Kidney epithelial cell (primary cell): ENCODE results near the gene C22orf15. TPM values are rescaled to one million over a fixed set of nuclear protein-coding genes. Genes with fewer than 3 reads are reported as not detected.

Experiments
- DNase-seq: peaks from one replicate; pipeline ENCODE4 v3.0.0-alpha.2; 2010; ENCODE audit warnings: low read depth
- H3K27me3 ChIP-seq: 2 replicates; pipeline ENCODE4 v1.6.0; 2011; ENCODE audit warnings: low read length; ENCODE audit not compliant: control insufficient read depth, insufficient read depth
- H3K36me3 ChIP-seq: 2 replicates; pipeline ENCODE4 v1.5.1; 2011; ENCODE audit warnings: low read length; ENCODE audit not compliant: control insufficient read depth, insufficient read depth
- H3K4me3 ChIP-seq: 2 replicates; pipeline ENCODE4 v1.5.1; 2011; ENCODE audit warnings: low read depth, mild to moderate bottlenecking, control low read depth, low read length
- total RNA-seq: library from RNA; depleted of rRNA; stranded (reverse); fragments of >200 nt; gene quantifications from 2 replicates; pipeline ENCODE4 v1.2.3, GENCODE V29; 2015
- TF ChIP-seq, protein P1 (sequence below): IDR thresholded peaks from 2 replicates; pipeline ENCODE4 v1.5.1; 2011; ENCODE audit warnings: mild to moderate bottlenecking, moderate library complexity, low read length, control low read depth, inconsistent platforms; ENCODE audit not compliant: insufficient read depth, poor library complexity, severe bottlenecking

The C22orf15 gene
- total RNA-seq, 1 donor from 2014 or later, result not detected

DNA sequence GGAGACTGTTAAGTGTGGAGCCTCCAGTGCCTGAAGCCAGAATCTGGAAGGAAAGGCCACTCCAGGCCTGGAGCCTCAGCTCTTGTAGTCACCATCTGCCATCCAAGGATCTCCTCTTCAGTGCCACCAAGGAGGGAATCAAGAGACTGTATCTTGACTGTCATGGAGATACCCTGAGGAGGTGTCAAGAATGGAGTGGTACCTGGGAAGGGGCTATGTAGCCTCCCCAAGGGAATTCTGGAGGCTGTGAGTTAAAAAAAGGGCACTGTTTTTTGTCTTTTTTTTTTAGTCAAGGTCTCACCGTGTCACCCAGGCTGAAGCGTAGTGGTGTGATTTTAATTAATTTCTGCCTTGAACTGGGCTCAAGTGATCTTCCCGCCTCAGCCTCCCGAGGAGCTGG, 3.2 kb upstream of the C22orf15 start:
- TF ChIP-seq, protein P1, sequence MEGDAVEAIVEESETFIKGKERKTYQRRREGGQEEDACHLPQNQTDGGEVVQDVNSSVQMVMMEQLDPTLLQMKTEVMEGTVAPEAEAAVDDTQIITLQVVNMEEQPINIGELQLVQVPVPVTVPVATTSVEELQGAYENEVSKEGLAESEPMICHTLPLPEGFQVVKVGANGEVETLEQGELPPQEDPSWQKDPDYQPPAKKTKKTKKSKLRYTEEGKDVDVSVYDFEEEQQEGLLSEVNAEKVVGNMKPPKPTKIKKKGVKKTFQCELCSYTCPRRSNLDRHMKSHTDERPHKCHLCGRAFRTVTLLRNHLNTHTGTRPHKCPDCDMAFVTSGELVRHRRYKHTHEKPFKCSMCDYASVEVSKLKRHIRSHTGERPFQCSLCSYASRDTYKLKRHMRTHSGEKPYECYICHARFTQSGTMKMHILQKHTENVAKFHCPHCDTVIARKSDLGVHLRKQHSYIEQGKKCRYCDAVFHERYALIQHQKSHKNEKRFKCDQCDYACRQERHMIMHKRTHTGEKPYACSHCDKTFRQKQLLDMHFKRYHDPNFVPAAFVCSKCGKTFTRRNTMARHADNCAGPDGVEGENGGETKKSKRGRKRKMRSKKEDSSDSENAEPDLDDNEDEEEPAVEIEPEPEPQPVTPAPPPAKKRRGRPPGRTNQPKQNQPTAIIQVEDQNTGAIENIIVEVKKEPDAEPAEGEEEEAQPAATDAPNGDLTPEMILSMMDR, result no peak
- no peak for DNase-seq
- Histone ChIP-seq H3K4me3 (no peak overlapping the region), H3K36me3 (peaks cover 1% of the 10 kb centered on the region), H3K27me3 (no peaks in the 10 kb centered on the region)

DNA sequence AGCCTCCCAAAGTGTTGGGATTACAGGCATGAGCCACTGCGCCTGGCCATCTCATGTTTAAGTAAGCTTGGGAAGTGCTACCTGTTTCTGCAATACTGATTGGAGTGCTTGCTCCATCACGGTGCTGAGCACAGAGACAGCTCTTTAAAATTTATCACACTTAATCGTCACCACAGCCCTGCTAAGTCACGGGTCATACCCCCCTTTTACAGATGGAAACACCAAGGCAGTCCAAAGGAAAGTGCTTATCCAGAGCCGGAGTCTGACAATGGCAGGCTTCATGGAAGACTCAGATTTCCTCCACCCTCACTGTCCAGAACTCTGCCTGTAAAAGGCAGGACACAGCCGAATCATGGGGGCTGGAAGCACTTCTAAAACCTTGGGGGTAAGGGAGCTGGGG, 2.7 kb upstream of the C22orf15 start:
- Histone ChIP-seq H3K36me3 (peaks cover 1% of the 10 kb centered on the region), H3K4me3 (no peak overlapping the region), H3K27me3 (no peaks in the 10 kb centered on the region)
- TF ChIP-seq, protein P1, result no peak
- no peak for DNase-seq

DNA sequence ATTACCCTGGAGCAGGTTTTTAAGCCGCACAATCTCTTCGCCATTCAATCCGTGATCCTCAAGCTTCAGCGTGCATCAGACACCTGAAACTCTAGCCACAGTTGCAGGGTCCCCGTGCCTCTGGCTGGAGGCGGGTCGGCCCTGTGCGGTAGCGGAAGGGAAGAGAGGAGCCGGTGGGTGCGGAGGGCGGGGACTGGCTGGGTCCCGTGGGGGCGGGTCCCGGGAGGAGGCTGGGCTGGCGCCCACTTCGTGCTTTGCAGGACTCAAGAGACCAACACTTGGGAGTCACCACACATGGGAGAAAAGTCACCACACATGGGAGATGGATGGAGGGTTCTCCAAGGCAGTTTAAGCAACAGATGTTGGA, 772 bp downstream of the C22orf15 start:
- Histone ChIP-seq H3K27me3 (no peaks in the 10 kb centered on the region), H3K4me3 (no peak overlapping the region), H3K36me3 (peaks cover 1% of the 10 kb centered on the region)
- no peak for DNase-seq
- TF ChIP-seq, protein P1, result no peak

DNA sequence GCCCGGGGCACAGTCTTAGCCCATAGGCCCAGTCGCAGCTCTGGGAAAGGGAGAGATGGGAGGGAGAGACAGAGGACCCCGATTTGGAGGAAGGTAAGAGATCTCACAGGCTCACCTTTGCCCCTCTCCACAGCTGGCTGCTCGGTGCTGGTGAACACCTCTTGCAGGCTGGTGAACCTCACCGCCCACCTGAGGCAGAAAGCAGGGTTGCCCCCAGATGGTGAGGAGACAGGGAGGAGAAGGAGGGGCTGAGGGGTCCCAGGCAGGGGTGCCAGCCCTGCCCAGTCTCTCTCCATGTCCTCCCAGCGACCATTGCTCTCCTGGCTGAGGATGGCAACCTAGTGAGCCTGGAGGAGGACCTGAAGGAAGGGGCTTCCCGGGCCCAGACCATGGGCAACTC, 1.2 kb downstream of the C22orf15 start:
- DNase-seq, result no peak
- TF ChIP-seq, protein P1, result no peak
- no peaks in the 10 kb centered on the region for H3K27me3 ChIP-seq
- peaks cover 1% of the 10 kb centered on the region for H3K36me3 ChIP-seq
- H3K4me3 ChIP-seq, result no peak overlapping the region

DNA sequence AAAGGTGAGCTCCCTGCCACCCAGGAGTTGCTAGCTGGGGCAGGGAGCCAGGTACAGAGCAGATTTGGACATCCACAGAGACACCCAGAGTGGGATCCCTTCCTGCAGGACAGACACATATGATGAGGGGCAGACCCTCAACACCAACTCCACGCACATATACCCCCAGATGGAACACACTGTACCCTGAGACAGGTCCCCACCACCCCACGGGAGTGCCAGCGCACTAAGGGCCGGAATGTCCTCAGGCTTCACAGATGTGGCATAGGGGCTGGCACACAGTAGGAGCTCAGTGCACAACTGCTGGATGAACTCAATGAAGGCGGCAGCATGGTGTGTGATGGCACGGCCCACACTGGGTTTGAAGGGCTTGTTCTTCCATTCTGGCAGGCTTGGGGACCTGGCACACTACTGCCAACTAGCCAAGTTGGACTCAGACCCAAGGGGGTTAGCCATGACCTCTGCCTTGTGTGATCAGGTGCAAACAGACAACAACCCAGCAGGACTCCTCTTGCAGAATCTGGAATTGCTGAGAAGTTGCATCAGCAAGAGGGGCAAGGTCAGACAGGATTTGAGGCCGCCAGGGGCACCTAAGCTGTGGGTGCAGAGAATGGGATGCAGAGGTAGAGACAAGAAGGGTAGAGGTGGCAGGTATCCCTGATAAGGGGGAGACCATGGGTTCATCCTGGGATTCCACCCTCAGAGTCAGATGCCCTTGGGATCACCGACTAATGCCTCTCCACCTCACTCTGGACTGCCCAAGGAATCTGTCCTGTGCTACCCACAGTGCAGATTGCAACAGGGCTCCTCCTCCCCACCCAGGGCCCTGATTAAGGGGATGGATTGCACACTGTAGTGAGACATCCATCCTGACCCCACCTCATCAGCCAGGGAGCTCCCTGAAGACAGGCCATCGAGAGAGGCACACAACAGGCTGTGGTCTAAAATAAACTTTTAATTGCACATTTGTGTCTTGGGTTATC, 2.4 kb downstream of the C22orf15 start:
- Histone ChIP-seq H3K4me3 (no peak overlapping the region), H3K27me3 (no peaks in the 10 kb centered on the region), H3K36me3 (peaks cover 1% of the 10 kb centered on the region)
- no peak for DNase-seq
- TF ChIP-seq, protein P1, result no peak
